Measurements from ENCODE around the gene SMURF1.

The SMURF1 gene

GRCh38 chr7:99027841-99028240 lies 116.1 kb downstream of the SMURF1 start:
- DNase-seq: no peak

GRCh38 chr7:99027241-99027640 lies 116.7 kb downstream of the SMURF1 start:
- no peak for DNase-seq

GRCh38 chr7:99024066-99024465 lies 119.8 kb downstream of the SMURF1 start:
- no peak for DNase-seq

GRCh38 chr7:99021941-99022560 lies 121.9 kb downstream of the SMURF1 start:
- no peak for DNase-seq

GRCh38 chr7:99020413-99020715 lies 123.5 kb downstream of the SMURF1 start:
- DNase-seq: no peak

- no peak for DNase-seq
Observed at GRCh38 chr7:99019523-99020412, 124.1 kb downstream of the SMURF1 start.

- no peak for DNase-seq
Observed at GRCh38 chr7:99016196-99016595, 127.7 kb downstream of the SMURF1 start.

- no peak for DNase-seq
Observed at GRCh38 chr7:99014113-99014985, 129.6 kb downstream of the SMURF1 start.

- DNase-seq: no peak
Observed at GRCh38 chr7:99013266-99014112, 130.4 kb downstream of the SMURF1 start.

- no peak for DNase-seq
Observed at GRCh38 chr7:99012722-99013121, 131.2 kb downstream of the SMURF1 start.

GRCh38 chr7:99011706-99012404 lies 132.1 kb downstream of the SMURF1 start:
- no peak for DNase-seq

- no peak for DNase-seq
Observed at GRCh38 chr7:99011341-99011705, 132.6 kb downstream of the SMURF1 start.

- no peak for DNase-seq
Observed at GRCh38 chr7:99010281-99010680, 133.6 kb downstream of the SMURF1 start.

GRCh38 chr7:99008921-99009530 lies 134.9 kb downstream of the SMURF1 start:
- no peak for DNase-seq

GRCh38 chr7:99008181-99008631 lies 135.7 kb downstream of the SMURF1 start:
- no peak for DNase-seq

GRCh38 chr7:99006739-99007424 lies 137.0 kb downstream of the SMURF1 start:
- no peak for DNase-seq

GRCh38 chr7:99005776-99006175 lies 138.1 kb downstream of the SMURF1 start:
- DNase-seq: no peak

GRCh38 chr7:99004781-99005500 lies 139.0 kb downstream of the SMURF1 start:
- DNase-seq: no peak

GRCh38 chr7:99004216-99004615 lies 139.7 kb downstream of the SMURF1 start:
- no peak for DNase-seq

GRCh38 chr7:99003419-99003818 lies 140.5 kb downstream of the SMURF1 start:
- no peak for DNase-seq
